GM12872 (cell line): ENCODE data around the gene MMP25.

Experiments used
- TF ChIP-seq, protein P1 (sequence below): IDR thresholded peaks from 3 replicates; pipeline ENCODE4 v1.5.1; 2011; ENCODE audit warnings: low read depth, mild to moderate bottlenecking, low read length, moderate library complexity; ENCODE audit not compliant: insufficient read depth

Gene MMP25

DNA sequence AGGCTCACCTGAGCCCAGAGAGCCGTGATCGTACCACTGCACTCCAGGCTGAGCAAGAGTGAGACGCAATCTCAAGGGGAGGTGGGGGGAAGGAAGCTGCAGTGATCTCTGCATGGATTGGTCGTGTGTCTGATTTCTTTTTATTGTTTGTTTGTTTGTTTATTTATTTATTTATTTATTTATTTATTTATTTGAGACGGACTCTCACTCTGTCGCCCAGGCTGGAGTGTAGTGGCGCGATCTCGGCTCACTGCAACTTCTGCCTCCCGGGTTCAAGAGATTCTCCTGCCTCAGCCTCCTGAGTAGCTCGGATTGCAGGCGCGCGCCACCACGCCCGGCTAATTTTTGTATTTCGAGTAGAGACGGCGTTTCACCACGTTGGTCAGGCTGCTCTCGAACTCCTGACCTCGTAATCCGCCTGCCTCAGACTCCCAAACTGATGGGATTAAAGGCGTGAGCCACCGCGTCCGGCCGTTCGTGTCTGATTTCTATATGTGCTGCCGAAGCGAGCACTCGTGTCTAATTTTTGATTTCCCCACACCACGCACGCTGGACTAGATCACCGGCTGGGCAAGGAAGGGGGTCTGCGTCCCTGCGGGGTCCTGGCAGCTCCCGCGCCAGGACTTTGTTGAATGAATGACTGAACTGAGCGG, 26.6 kb upstream of the MMP25 start:
- TF ChIP-seq, protein P1, sequence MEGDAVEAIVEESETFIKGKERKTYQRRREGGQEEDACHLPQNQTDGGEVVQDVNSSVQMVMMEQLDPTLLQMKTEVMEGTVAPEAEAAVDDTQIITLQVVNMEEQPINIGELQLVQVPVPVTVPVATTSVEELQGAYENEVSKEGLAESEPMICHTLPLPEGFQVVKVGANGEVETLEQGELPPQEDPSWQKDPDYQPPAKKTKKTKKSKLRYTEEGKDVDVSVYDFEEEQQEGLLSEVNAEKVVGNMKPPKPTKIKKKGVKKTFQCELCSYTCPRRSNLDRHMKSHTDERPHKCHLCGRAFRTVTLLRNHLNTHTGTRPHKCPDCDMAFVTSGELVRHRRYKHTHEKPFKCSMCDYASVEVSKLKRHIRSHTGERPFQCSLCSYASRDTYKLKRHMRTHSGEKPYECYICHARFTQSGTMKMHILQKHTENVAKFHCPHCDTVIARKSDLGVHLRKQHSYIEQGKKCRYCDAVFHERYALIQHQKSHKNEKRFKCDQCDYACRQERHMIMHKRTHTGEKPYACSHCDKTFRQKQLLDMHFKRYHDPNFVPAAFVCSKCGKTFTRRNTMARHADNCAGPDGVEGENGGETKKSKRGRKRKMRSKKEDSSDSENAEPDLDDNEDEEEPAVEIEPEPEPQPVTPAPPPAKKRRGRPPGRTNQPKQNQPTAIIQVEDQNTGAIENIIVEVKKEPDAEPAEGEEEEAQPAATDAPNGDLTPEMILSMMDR, result no peak

DNA sequence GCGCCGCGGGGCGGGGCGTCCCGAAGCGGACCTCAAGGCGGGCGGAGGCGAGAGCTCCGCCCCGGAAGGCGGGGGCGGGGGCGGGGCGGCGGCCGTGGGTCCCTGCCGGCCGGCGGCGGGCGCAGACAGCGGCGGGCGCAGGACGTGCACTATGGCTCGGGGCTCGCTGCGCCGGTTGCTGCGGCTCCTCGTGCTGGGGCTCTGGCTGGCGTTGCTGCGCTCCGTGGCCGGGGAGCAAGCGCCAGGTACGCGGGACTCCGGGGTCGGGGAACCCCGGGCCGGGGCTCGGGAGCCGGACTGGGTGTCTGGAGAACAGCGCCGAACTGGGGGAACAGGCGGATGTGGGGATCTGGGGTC, 26.1 kb upstream of the MMP25 start, which contains the start of gene TNFRSF12A:
Gene TNFRSF12A (plus strand): TSS at position 122 of the 357 bp plus-strand sequence. CDS start 30 bp downstream, at position 152.
- TF ChIP-seq, protein P1, result no peak

DNA sequence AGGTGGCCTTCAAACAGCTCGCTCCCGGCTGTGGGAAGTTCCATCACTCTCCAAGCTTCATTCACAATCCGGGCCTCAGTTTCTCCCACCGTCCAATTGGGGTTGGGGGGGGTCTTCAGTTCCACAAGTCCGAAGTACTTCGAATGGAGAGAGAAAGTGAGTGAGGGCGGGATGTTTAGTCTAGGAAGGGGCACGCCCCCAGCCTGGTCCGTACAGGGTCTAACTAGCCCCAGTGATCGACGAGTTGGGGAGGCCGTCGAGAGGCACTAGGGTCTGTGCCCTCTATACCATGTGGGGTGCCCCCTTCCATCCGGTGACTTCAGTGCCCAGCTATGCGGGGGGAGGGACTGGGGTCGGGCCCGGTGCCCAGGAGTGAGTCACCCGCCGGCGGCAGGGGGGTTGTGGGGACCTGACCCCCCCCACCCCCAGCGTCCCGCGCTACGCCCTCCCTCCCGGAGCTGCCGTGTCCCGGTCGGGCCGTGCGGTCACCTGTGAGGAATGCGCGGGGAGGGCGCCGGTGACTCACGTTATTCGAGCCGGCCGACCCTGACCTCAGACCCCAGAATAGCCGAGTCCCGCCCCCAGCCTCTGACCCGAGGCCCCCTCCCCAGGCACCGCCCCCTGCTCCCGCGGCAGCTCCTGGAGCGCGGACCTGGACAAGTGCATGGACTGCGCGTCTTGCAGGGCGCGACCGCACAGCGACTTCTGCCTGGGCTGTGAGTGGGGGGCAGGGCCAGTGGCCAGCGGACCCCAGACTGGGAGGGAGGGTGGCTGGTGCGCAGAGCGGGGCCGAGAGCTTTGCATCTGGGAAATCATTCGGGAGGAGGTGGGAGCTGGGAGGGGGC, 25.5 kb upstream of the MMP25 start:
- TF ChIP-seq, protein P1, result no peak

DNA sequence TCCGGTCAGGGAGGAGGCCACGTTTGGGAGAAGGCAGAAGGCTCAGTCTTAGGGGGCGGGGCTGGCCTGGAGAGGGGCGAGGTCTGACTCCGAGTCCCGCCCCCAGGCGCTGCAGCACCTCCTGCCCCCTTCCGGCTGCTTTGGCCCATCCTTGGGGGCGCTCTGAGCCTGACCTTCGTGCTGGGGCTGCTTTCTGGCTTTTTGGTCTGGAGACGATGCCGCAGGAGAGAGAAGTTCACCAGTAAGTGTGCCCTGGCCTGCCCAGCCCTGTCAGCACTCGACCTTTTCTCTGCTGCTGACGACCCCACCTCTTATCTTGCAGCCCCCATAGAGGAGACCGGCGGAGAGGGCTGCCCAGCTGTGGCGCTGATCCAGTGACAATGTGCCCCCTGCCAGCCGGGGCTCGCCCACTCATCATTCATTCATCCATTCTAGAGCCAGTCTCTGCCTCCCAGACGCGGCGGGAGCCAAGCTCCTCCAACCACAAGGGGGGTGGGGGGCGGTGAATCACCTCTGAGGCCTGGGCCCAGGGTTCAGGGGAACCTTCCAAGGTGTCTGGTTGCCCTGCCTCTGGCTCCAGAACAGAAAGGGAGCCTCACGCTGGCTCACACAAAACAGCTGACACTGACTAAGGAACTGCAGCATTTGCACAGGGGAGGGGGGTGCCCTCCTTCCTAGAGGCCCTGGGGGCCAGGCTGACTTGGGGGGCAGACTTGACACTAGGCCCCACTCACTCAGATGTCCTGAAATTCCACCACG, 24.7 kb upstream of the MMP25 start:
- TF ChIP-seq, protein P1, result peak; percentile 51

DNA sequence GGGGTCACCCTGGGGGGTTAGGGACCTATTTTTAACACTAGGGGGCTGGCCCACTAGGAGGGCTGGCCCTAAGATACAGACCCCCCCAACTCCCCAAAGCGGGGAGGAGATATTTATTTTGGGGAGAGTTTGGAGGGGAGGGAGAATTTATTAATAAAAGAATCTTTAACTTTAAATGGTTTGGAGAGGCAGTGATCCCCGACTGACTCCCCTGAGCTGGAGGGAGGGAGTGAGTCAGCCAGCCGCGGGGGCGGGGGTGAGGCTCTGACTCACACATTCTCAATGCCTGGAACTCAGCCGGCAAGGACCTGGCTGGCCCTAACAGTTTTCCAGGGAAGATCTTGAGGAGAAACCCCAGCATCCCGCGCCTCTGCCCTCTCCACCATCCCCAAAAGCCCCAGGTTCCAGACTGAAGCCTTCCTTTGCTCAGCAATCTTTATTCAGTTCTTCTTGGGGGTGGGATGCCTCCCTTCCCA, 24.1 kb upstream of the MMP25 start:
- TF ChIP-seq, protein P1, result no peak

DNA sequence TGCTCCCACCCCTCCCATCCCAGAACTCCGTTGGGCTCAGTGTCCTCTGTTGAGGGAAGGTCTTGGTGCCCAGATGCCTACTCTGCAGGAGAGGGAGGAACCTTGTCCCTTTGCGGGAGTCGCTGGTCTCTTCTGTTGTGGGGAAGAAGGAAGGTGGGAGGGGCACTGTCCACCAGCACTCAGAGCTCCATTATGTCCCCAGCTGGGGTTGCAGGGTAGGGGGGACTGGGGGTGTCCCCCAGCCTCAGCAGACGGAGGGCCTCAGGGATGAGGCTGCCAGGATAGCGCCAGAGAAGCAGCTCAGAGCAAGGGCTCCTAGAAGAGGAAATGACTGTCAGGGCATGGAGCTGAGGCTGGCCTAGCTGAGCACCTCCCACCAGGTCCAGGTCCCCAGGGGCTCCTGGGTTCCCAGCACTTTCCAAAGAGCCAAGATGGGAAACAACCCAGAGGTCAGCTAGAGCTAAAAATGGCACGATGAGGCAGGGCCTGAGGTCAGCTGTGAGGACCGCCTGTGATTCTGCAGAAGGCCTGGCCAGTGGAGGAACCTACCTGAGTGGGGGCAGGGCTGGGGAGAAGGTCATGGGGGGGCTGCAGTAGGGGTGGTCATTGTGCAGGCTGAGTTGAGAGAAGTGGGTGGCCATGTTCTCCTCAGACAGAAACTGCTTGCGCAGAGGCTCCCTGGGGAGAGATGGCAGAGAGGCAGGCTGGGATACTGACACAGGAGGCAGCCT, 23.5 kb upstream of the MMP25 start:
- TF ChIP-seq, protein P1, result no peak
